GM18507 (cell line): ENCODE measurements around the gene FAM149A.

Experiments
- DNase-seq: peaks from one replicate; pipeline ENCODE4 v3.0.0; 2011; ENCODE audit warnings: low read depth; ENCODE audit not compliant: insufficient read length; ENCODE audit errors: extremely low spot score
- FAIRE-seq: peaks from 2 replicates; lab custom pipeline; 2011; peaks lifted over from hg19 to GRCh38; lab: Jason Lieb, UNC

Gene FAM149A

GRCh38 chr4:186149872-186150271 is 45.4 kb downstream of the FAM149A start:
- FAIRE-seq, result no peak
- no peak for DNase-seq

DNA sequence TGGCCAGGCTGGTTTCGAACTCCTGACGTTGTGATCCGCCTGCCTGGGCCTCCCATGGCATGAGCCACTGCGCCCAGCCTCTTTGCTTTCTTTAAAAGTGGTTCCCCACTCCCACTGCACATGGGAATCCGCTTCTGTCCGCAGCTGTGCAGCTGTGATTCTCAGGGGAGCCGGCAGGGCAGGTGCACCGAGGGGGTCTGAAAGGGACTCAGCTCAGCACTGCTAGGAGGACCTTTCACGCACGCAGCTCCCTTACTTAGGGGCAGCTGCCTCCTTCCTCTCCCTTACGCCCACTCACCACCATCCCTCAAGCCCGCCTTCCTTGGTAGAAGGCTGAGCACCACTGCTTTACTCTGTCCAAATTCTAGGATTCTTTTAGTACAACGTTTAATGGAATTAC is 46.4 kb downstream of the FAM149A start:
- DNase-seq, result no peak
- no peak for FAIRE-seq

DNA sequence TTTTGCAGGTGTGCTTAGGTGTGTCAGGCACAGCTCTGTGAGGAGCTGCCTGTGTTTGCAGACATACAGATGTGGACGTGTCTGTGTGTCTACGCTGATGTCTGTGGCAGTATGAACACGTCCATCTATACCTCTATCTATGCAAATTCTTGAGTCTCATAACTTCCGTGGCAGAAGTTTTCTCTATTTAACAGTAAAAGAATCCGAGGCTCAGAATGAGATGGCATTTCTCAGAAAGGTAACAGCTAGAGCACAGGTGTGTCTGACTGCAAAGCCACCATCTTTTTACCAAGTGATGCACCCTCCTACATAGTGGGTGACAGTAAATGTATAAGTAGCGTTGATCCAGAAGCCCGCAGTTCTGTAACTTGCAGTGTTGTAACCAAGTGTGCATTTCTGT is 47.0 kb downstream of the FAM149A start:
- no peak for FAIRE-seq
- no peak for DNase-seq

GRCh38 chr4:186158021-186158813 is 53.7 kb downstream of the FAM149A start:
- DNase-seq, result no peak
- peak; percentile 35 for FAIRE-seq

GRCh38 chr4:186158966-186159365 is 54.5 kb downstream of the FAM149A start:
- DNase-seq, result no peak
- no peak for FAIRE-seq

GRCh38 chr4:186159613-186160012 is 55.1 kb downstream of the FAM149A start:
- DNase-seq (no peak), FAIRE-seq (no peak)

GRCh38 chr4:186161138-186161537 is 56.6 kb downstream of the FAM149A start:
- FAIRE-seq, result peak; percentile 92
- DNase-seq, result peak; percentile 55

DNA sequence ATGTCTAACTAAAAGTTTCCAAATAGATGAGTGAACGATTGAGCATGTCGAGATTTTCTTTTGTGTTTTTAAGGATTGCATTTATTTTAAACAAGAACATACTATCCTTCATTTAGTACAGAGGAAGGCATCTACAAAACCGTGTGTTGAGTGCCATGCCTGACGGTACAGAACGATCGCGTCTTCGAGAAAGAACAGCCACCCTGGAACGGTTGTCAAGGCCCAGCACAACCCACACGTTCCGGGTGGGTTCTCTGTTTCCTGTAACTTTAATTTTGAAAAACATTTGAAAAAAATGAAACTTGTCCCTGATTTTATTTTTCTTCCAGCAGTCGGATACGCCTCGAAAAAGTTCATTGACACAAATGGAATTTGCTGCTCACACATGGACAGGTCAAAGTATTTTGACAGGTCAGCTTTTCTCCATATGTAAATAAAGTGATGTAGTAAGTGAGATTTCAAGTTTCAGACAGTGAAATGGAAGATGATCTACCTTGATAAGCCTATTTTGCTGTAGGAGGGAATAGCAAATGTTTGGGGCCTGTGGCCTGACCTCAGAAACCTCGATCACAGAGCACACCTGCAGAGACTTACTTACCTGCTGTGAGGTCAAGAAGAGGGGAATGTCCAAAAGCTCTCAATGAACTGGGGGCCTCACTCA is 62.5 kb downstream of the FAM149A start:
- DNase-seq, result no peak
- no peak for FAIRE-seq

- no peak for DNase-seq
- no peak for FAIRE-seq
Observed at GRCh38 chr4:186167605-186168004, 63.1 kb downstream of the FAM149A start.

DNA sequence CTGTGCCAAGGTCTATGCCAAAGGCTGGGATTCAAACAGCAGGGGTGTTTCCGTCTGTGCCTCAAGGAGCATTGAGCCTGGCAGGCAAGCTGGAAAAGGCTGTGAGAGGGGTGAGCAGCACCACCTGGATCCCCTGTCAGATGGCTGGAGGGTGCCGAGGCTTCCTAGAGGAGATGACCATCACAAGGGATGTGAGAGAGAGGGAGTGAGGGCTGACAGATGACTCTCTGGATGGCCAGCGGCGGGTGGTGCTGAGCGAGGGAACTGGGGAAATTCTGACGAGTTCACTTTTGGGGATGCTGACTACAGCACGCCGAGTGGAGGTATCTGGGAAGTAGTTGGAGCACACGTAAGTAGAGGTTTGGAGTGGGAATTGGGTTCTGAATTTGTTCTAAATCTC is 64.2 kb downstream of the FAM149A start:
- no peak for DNase-seq
- FAIRE-seq, result no peak

GRCh38 chr4:186169333-186169944 is 64.9 kb downstream of the FAM149A start:
- no peak for DNase-seq
- FAIRE-seq, result no peak

DNA sequence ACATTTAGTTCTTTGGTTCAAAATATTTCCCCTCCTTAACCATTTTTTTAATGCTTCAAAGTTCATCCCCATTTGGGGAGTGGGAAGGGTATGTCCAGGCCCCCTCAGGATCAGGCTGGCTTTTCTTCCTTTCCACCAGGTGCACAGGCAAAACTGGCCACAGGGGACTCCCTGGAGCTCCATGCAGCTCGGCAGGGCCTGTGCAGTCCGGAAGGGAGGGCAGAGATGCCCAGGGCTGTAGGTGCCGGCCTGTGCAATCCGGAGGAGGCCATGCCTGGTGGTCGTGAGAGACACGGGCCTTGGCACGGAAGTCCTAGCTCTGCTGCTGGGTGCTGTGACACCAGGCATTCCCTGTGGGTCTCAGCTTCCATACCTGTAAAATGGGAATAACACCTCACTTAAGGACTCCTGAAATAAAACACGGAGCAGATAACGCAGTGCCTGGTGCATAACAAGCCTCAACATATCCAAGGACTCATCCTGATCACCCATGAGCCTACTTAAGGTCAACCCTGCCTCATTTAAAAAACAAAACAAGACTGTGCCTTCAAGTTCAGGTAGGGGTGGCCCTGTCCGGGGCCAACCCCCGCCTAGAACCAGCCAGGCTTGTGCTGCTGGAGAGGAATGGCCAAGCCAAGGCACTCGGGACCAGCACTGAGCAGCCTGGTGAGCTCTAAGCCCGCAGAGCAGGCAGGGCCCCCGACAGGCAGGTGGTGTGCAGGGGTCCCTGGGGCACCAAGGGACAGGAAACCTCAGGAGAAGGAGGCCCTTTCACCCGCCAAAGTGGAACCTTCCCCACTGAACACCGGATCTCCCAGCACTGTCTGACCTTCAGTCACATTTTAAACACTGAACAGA is 65.7 kb downstream of the FAM149A start:
- DNase-seq (no peak), FAIRE-seq (no peak)

GRCh38 chr4:186170966-186171365 is 66.5 kb downstream of the FAM149A start:
- FAIRE-seq (no peak), DNase-seq (no peak)

- DNase-seq, result no peak
- FAIRE-seq, result no peak
Observed at GRCh38 chr4:186172546-186172945, 68.0 kb downstream of the FAM149A start.

DNA sequence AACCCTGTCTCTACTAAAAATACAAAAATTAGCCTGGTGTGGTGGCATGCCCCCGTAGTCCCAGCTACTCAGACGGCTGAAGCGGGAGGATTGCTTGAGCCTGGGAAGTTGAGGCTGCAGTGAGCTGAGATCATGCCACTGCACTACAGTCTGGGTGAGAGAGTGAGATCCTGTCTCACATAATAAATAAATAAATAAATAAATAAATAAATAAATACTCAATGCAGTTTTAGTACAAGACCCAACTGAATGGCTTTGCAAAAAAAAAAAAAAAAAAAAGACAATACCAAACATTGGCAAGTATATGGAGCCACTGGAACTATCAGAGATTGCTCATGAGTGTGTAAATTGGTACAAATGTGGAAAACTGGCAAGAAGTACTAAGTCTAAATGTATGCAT is 83.6 kb downstream of the FAM149A start:
- FAIRE-seq, result no peak
- no peak for DNase-seq

- FAIRE-seq, result no peak
- DNase-seq, result no peak
Observed at GRCh38 chr4:186189656-186190055, 85.2 kb downstream of the FAM149A start.

DNA sequence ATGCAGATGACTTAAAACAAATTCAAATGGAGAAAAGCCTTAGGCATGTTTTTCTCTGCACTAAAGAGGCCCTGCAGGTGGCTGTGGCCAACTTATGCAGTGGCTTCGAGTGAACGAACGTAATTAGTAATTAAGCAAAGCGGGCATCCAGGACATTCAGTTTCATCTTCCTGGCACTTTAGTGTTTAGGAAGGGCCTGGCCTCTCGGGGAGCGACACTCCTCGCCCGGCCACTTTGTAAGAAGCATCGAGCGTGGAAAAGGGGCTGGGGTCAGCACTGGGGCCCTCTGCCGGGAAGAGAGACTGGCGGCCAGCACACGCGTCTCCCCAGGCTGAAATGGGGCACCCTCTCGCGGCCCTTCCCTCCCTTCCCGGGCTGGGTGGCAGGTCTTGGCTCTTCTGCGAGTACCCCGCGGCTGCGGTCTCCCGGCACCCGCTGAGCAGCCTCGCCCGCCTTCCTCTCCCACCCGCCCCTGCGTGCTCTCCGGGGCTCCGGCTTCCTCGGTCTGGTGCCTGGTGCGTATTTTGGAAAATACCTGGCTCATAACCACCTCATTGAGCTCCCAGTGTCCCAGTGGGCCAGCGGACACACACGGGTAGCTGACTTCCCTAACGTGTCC is 86.2 kb downstream of the FAM149A start:
- FAIRE-seq (no peak), DNase-seq (peak; percentile 36)

DNA sequence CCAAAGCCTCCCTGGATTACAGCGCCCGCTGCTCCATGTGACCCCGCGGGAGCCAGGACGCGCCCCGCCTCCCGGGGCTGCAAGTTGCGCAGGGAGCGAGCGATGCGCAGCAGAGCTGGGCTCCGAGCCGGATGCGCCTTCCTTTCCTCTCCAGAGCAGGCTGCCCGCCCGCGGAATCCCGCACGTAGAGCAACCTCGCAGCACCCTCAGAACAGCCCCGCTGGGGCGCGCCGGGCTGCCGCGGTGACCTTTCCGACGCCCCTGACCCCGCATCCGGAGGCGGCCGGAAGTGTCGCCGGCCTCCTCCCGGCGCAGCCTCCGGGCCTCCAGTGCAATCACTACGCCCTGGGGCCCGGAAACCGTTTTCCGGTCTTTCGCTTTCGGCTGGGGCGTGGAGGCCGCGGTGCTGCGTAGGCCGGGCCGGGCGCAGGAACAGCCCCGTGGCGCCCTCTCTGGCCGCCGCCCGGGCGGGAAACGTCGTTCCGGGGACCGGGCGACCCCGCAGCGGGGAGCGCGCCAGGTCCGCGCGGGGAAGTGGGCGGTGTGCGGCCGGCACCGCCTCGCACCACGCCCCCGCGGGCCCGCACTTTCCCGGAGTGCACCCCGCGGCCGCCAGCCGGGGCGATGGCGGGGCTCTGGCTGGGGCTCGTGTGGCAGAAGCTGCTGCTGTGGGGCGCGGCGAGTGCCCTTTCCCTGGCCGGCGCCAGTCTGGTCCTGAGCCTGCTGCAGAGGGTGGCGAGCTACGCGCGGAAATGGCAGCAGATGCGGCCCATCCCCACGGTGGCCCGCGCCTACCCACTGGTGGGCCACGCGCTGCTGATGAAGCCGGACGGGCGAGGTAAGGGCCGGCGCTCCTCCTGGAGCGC is 86.9 kb downstream of the FAM149A start, which contains the start of gene CYP4V2:
Gene CYP4V2, plus strand, starts transcription at position 368 of the 866 bp plus-strand sequence. Its CDS starts 257 bp downstream, at position 625.
- DNase-seq (peak; percentile 83), FAIRE-seq (peak; percentile 87)
